Amygdala (tissue), 56 donors: Measurements from ENCODE around the gene FGFRL1.
"Not testable (repeated sequence)": the region's sequence is repeated elsewhere in the genome, so short reads cannot be mapped to it uniquely, and the experiment has no call there.

Experiments used
- DNase-seq, 56 donors: peaks; one replicate each; lab custom pipeline; 2025; lab: John Stamatoyannopoulos, UW

FGFRL1 gene

GRCh38 chr4:991451-992296 lies 19.8 kb upstream of the FGFRL1 start:
- no peak for DNase-seq

DNA sequence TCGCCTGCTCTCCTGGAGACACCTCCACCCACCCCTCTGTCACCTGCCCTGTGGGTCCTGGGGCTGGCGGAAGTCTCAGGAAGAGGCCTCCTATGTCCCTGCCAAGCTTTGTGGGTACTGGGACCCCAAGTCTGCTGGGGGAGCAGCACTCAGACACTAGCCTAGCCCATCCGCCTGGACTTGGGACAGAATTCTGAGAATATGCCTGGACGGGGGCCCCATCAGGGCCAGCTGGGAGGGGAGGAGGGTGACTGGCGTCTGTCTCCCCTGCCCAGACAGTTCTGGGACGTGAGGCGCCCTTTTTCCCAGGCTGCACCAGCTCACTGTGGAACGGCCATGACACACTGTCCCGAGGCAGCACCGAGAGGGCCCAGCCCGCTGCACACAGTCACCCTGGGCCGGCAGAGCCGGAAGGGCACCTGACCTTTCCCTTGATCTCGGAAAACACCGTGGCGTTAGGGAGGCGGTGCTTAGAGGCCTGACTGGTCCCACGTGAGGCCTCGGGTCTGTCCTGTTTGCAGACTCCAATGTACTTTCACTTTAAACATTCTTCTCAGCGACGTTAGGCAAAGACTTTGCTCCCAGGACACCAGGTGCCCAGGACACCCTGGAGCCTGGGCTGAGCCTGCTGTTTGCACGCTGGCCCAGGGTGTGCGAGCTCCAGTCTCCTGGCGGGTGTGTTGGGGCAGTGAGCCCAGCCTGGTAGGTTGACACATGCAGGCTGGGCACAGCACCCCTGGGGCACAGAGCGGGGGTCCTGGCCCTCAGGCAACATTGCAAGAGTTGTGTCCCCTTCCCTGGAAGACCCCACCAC lies 18.9 kb upstream of the FGFRL1 start:
- no peak for DNase-seq

DNA sequence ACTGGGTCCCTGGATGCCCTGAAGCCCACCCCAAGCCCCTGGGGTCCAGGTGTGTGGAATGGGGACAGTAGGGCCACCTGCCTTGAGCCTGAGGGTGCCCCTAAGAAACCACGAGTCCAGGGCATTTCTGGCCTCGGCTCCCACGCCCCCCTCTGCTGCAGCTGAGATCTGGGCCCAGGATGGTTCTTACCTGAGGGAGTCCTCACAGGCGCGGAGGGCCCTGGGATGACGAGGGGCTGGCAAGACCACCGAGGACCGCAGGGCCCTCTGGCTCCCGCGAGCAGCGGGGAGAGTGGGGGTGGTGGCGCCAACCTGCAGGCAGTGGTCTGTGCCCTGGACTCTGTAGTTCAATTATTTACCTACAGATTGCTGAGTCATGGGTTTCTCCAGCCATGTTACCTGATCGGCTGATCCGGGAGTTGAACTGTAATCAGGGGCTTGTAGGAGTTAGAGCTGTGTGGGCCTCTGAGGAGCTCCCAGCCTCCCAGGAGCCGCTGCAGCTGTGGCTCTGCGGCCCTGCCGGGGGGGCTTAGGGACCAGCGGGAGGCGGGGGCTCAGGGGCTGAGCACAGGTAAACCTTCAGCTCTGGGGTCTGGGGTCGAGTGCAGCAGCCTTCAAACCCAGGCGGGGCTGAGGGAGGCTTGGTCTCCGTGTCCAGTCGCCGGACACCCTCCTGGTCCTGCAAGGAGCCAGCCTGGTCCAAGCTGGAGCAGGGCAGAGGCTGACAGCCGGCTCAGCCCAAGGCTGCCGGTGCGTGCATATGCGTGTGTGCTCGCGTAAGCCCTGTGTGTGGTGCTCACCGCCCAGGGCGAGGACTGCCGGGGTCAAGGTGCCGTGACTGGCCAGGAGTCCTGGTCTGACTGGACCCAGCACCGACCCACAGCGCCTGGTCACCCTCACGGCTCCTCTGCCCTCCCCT lies 18.1 kb upstream of the FGFRL1 start, which contains the start of gene SLC26A1:
TSS of gene SLC26A1 (minus strand) at position 294 of the 919 bp plus-strand sequence. CDS start 1,701 bp downstream, outside the sequence.
- DNase-seq, result no peak

DNA sequence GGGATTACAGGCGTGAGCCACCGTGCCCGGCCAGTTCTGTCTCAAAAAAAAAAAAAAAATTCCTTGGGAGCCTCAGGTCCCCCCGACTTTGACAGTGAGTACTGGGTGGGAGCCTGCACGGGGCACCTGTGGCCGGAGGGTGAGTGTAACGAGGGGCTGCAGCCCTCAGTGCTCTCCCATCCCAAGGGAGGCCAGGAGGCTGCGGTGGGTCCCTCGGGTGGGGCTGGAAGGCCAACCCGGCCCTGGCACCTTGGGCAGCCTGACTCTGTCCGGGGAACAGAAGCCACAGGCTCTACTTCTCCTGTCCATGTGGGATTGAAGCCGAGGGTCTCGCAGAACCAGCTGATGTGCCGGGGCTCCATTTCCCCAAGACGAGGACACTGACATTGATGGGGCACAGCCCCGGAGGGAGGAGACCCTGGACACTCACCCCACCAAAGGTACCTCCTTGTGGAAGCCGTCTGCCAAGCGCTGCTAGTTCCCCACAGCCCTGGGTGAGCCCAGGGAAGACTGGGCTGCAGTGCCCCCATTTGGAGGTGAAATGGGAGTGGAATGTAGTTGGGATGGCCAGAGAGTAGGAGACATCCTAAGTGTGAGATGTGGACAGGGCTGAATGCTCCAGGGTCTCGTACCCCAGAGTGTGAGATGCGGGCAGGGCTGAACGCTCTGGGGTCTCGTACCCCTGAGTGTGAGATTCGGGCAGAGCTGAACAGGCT lies 16.0 kb upstream of the FGFRL1 start:
- DNase-seq, result no peak

- DNase-seq, result no peak
These were observed 15.1 kb upstream of the FGFRL1 start for GRCh38 chr4:996030-996996.

- DNase-seq, result peak in 1 of 56 donors; percentile 79
These were observed 14.4 kb upstream of the FGFRL1 start for GRCh38 chr4:996997-997374.

- DNase-seq, result peak in 14 of 56 donors; percentile 27 to 79 (median 45)
These were observed 13.9 kb upstream of the FGFRL1 start for GRCh38 chr4:997375-998071.

DNA sequence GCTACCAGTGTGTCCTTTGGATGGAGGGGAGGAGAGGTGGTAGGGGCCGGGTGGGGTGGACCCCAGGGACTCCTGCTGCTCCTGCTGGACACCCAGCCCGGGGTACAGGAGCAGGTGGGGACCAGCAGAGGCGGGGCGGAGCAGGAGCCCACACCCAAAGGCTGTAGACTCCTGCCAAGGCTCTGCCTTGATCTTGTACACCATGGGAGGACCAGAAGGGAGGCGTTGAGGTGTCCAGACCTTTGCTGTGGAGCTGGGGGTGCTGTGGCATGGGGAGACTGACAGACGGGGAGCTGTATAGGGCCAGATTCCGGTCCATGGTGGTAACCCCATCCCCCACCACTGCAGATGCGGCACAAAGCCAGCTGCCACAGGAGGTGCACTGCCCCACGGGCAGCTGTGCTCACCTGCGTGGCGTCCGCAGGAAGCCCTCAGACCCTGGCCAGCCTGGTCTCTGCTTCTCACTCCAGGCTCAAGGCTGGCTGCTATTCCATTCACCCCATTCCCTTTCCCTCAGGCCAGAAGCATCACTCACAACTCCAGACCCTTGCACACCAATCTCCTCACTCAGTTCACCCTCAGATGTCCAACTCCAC lies 13.2 kb upstream of the FGFRL1 start:
- no peak for DNase-seq

GRCh38 chr4:999240-999863 lies 12.1 kb upstream of the FGFRL1 start:
- not testable (repeated sequence) for DNase-seq

DNA sequence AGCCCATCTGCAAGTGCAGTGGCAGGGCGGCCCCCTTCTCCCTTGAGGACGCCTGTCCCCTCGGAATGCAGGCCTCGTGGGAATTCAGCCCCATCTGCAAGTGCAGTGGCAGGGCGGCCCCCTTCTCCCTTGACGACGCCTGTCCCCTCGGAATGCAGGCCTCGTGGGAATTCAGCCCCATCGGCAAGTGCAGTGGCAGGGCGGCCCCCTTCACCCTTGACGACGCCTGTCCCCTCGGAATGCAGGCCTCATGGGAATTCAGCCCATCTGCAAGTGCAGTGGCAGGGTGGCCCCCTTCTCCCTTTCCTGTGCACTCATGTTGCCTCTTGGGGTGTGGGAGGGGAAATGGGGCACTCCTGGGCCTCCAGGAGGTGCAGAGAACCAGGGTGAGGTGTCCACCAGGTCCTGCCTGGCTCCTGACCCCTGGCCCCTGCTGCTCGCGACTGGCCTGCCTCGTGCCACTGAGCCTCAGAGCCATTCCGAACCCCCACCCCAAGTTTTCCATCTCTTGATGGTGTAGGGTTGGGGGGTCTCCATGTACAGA lies 11.5 kb upstream of the FGFRL1 start:
- no peak for DNase-seq

GRCh38 chr4:1000686-1001260 lies 10.7 kb upstream of the FGFRL1 start:
- no peak for DNase-seq

GRCh38 chr4:1001561-1002130 lies 9.8 kb upstream of the FGFRL1 start:
- no peak for DNase-seq

- DNase-seq, result no peak
These were observed 9.2 kb upstream of the FGFRL1 start for GRCh38 chr4:1002131-1002630.

DNA sequence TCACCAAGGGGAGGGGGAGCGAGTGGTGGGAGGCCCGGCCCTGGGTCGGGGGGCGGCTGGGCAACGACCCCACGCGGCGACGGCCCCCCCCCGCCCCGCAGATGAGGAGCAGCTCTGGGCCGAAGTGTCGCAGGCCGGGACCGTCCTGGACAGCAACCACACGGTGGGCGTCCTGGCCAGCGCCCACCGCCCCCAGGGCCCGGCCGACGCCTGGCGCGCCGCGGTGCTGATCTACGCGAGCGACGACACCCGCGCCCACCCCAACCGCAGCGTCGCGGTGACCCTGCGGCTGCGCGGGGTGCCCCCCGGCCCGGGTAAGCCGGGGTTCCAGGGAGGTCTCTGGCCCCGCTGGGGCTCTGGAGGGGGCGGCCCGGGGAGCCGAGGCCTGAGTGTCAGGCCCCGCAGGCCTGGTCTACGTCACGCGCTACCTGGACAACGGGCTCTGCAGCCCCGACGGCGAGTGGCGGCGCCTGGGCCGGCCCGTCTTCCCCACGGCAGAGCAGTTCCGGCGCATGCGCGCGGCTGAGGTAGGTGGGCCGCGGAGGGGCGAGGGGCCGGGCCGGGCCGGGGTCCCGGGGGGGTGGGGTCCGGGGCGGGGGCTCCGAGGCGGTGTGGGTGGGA lies 8.7 kb upstream of the FGFRL1 start:
- no peak for DNase-seq

- no peak for DNase-seq
These were observed 8.0 kb upstream of the FGFRL1 start for GRCh38 chr4:1003271-1004070.
